ENCODE data around the gene ENTPD8. TPM values are rescaled to one million over a fixed set of nuclear protein-coding genes. Genes with fewer than 3 reads are reported as not detected.

The ENTPD8 gene
- total and polyA plus RNA-seq, 2 of the 4 experiments (the other 2 are of a cell fraction), result 0.07 TPM; not detected in 1

DNA sequence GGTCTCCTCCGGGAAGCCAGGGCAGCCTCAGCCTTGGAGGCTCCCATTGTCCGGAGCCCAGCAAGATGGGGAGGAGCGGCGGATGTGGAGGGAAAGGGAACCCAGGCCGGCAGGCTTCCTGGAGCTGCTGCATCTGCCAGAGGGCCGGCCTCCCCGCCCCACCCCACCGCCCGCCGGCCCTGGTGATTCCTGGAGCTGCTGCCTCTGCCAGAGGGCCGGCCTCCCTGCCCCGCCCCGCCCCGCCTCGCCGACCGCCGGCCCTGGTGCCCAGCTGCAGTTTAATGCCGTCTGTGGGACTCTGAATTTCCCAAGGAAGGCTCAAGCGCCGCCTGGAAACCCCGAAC lies 49.8 kb downstream of the ENTPD8 start:
- H2AK5ac ChIP-seq (ENCODE audit: low read depth, low read length), result no peak overlapping the region
- H4K5ac ChIP-seq (ENCODE audit: low read depth, low read length), result no peak overlapping the region
- no peak overlapping the region for H2BK5ac ChIP-seq (ENCODE audit: low read depth, low read length, poor library complexity, severe bottlenecking)
- no peak overlapping the region for H3K4me2 ChIP-seq (ENCODE audit: low read depth, low read length)
- no TSS peak for BruUV-seq (replicated peaks)
- H3K79me1 ChIP-seq (ENCODE audit: low read depth in 1 of 2, low read length in 2 of 2), result no peaks in the 10 kb centered on the region; a peak in 1 of 4 replicates
- intact Hi-C loops (cut with micrococcal nuclease), result no loop called here
- H3K9ac ChIP-seq (ENCODE audit: low read depth, low read length), result no peak overlapping the region
- TF ChIP-seq FOS (IDR thresholded peaks at IDR 0.05; ENCODE audit: low read depth, low read length) (no peak), BHLHE40 (IDR thresholded peaks at IDR 0.05; ENCODE audit: low read depth, low read length) (no peak), CEBPB (IDR thresholded peaks at IDR 0.05; ENCODE audit: low read depth, low read length) (no peak), RCOR1 (IDR thresholded peaks at IDR 0.05; ENCODE audit: insufficient replicate concordance, low read length) (no peak), RAD21 (IDR thresholded peaks at IDR 0.05; ENCODE audit: low read length) (no peak), MAFK (IDR thresholded peaks at IDR 0.05; ENCODE audit: low read depth, low read length) (no peak), MXI1 (IDR thresholded peaks at IDR 0.05; ENCODE audit: borderline replicate concordance, low read depth, low read length) (no peak)
- TF ChIP-seq, protein P1, sequence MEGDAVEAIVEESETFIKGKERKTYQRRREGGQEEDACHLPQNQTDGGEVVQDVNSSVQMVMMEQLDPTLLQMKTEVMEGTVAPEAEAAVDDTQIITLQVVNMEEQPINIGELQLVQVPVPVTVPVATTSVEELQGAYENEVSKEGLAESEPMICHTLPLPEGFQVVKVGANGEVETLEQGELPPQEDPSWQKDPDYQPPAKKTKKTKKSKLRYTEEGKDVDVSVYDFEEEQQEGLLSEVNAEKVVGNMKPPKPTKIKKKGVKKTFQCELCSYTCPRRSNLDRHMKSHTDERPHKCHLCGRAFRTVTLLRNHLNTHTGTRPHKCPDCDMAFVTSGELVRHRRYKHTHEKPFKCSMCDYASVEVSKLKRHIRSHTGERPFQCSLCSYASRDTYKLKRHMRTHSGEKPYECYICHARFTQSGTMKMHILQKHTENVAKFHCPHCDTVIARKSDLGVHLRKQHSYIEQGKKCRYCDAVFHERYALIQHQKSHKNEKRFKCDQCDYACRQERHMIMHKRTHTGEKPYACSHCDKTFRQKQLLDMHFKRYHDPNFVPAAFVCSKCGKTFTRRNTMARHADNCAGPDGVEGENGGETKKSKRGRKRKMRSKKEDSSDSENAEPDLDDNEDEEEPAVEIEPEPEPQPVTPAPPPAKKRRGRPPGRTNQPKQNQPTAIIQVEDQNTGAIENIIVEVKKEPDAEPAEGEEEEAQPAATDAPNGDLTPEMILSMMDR (conservative IDR thresholded peaks at IDR 0.05; ENCODE audit: low read depth, low read length), result no peak
- no peaks in the 10 kb centered on the region for H3K27me3 ChIP-seq (ENCODE audit: control insufficient read depth, insufficient read depth, low read length)
- no peak overlapping the region for H2BK20ac ChIP-seq (ENCODE audit: low read depth, low read length)
- H3K36me3 ChIP-seq (ENCODE audit: control insufficient read depth, insufficient read depth, low read length), result peaks cover 4% of the 10 kb centered on the region; the same call in 1 of the 2 replicates
- DNase-seq, result no peak
- H3K9me3 ChIP-seq (ENCODE audit: control insufficient read depth, insufficient read depth, low read length), result no peaks in the 10 kb centered on the region
- peaks cover 8% of the 10 kb centered on the region for H3K4me1 ChIP-seq (ENCODE audit: control insufficient read depth, insufficient read depth, low read length)
- H3K18ac ChIP-seq (ENCODE audit: low read depth, low read length), result no peak overlapping the region
- H4K91ac ChIP-seq (ENCODE audit: insufficient read depth, low read depth, low read length), result no peak overlapping the region
- no peaks in the 10 kb centered on the region; the same call in 1 of the 2 replicates for H3K9me1 ChIP-seq (ENCODE audit: insufficient read depth, low read length)
- H4K8ac ChIP-seq (ENCODE audit: low read depth in 2 of 2, low read length in 2 of 2), result no peak overlapping the region
- CTCF ChIA-PET, result interaction anchor here (1.4 kb wide), 1 partner anchor 16 kb away, joined by 3 read pairs; no protein-coding TSS in a partner anchor
- 86% methylated on average over 11 of the region's 22 CpGs; no CpG with 5 or more reads in 1 of the 2 experiments for WGBS, 2 experiments (ENCODE audit: extremely low coverage in 2 of 2, insufficient read length in 1 of 2)
- H3K23ac ChIP-seq (ENCODE audit: low read depth, low read length), result no peak overlapping the region
- no peak overlapping the region for H3K27ac ChIP-seq (ENCODE audit: insufficient read depth, low read length)
- in situ Hi-C loops (cut with MboI; ENCODE audit: low sequenced_read_pairs), result no loop called here
- dilution Hi-C loops (cut with HindIII; ENCODE audit: low sequenced_read_pairs, unreplicated experiment), result no loop called here
- H3K4me3 ChIP-seq (ENCODE audit: insufficient read depth, low read depth, low read length), result no peak overlapping the region
- no peak overlapping the region for H3K14ac ChIP-seq (replicated peaks; ENCODE audit: low read depth, low read length)
- H3K4ac ChIP-seq (ENCODE audit: low read depth, low read length), result no peak overlapping the region
- no peak overlapping the region for H2BK15ac ChIP-seq (ENCODE audit: low read depth, low read length)
- H4K20me1 ChIP-seq (ENCODE audit: insufficient read depth, low read length), result peaks cover 3% of the 10 kb centered on the region
- H2AK9ac ChIP-seq (replicated peaks; ENCODE audit: low read depth, low read length, poor library complexity), result no peak overlapping the region
- no peak overlapping the region for H2BK120ac ChIP-seq (ENCODE audit: low read depth, low read length)
- ATAC-seq (ENCODE audit: low read depth), result no peak
- POLR2A ChIA-PET (ENCODE audit: unreplicated experiment), result no interaction called here
- H3K56ac ChIP-seq (ENCODE audit: extremely low read depth, insufficient read depth, low read length), result no peak overlapping the region
- no peak overlapping the region for H2AFZ ChIP-seq (replicated peaks; ENCODE audit: low read length, poor library complexity)

All from IMR-90 (cell line).